ENCODE measurements around the gene NTRK3. TPM values are rescaled to one million over a fixed set of nuclear protein-coding genes. Genes with fewer than 3 reads are reported as not detected.

Gene NTRK3
- total RNA-seq, 6 experiments from 2014 or later: 0.02 TPM; not detected in 5

DNA sequence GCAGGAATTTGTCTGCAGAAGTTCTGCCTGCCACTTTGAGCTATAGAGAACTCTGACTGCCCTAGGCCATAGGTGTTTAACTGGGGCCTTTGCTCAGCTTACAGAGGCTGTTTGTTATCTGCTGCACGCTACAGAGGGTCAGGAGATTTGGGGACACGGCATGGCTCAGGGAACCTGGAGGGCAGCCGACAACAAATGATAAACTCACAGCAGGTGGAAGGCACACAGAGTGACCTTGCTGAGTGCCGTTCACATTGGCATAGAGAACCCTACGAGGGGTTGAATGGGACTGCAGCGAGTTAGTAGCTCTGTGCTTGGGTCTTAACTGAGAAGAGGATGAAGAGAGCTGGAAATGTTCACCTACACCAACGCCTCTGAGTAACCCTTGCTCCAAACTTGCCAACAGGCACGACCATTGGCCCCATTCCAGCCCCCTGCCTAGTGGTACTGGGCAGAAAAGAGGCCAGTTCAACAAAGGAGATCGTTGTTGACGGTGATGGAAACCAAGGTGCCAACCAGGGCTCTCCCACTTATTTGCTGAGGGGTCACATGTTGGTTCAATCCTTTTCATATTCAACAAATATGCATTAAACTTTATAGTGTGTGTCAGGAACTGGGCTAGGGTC lies 301.1 kb downstream of the NTRK3 start:
- TF ChIP-seq CTCF (IDR thresholded peaks at IDR 0.05): no peak
- H3K27me3 Mint-ChIP-seq (ENCODE audit: insufficient read depth): peaks cover 10% of the 10 kb centered on the region

DNA sequence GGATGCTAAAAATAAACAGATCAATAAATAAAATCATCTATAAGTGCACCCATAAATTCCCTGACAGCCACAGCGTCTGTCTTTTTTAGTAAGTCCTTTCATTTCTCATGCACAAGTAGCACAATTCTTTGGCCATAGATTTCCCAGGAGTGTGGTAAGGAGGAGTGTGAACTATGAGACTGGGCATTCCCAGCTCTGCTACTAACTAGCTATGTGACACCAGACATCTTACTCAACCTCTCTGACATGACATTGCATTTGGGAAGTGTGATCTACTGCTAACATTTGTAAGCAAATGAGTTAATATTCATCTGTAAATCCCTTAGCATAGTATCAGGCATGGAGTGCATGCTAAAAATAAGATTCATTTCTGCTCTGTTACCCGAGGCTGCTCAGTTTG lies 301.7 kb downstream of the NTRK3 start:
- no peak for TF ChIP-seq CTCF (IDR thresholded peaks at IDR 0.05)
- peaks cover 3% of the 10 kb centered on the region; the same call in 1 of the 2 replicates for H3K9me3 Mint-ChIP-seq
- H3K27ac Mint-ChIP-seq: no peak overlapping the region
- H3K36me3 Mint-ChIP-seq (ENCODE audit: low read depth): no peaks in the 10 kb centered on the region
- H3K4me3 Mint-ChIP-seq: no peak overlapping the region
- no peak for DNase-seq
- no peaks in the 10 kb centered on the region for H3K4me1 Mint-ChIP-seq (ENCODE audit: low read depth)
- H3K27me3 Mint-ChIP-seq (ENCODE audit: insufficient read depth): peaks cover 10% of the 10 kb centered on the region

More for the DNA sequence above, 301.1 kb downstream of the NTRK3 start:
- peaks cover 3% of the 10 kb centered on the region; the same call in 1 of the 2 replicates for H3K9me3 Mint-ChIP-seq
- H3K4me3 Mint-ChIP-seq: no peak overlapping the region
- no peaks in the 10 kb centered on the region for H3K4me1 Mint-ChIP-seq (ENCODE audit: low read depth)
- no peaks in the 10 kb centered on the region for H3K36me3 Mint-ChIP-seq (ENCODE audit: low read depth)
- no peak overlapping the region for H3K27ac Mint-ChIP-seq
- DNase-seq: no peak

DNA sequence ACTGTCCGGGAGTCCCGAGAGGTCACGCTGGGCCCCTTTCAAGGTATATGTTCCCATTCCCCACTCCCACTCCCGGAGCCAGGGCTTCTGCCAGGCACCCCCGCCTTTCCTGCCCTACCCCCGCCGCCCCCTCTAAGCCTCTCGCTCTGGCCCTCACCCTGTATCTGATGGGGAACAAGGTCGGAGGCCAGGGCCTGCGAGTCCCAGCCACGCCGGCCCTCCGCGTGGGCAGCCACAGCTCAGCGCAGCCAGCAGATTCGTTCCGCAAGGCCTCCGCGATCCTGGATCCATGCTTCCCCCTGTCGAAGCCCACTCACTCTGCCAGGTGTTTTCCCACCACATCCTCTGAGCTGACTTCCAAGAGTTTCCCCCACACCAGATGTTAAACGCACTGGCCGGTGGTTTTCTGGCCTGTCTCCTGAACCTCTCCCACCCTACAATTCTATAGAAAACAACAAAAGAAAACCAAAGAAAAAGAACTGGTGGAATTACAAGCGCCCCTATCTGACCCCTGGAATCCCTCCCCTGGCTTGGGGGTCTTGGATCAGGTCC lies 303.7 kb downstream of the NTRK3 start:
- Mint-ChIP-seq H3K4me3 (no peak overlapping the region), H3K27me3 (ENCODE audit: insufficient read depth) (peaks cover 7% of the 10 kb centered on the region), H3K9me3 (peaks cover 3% of the 10 kb centered on the region; the same call in 1 of the 2 replicates), H3K36me3 (ENCODE audit: low read depth) (no peaks in the 10 kb centered on the region), H3K4me1 (ENCODE audit: low read depth) (no peaks in the 10 kb centered on the region), H3K27ac (no peak overlapping the region)
- TF ChIP-seq CTCF (IDR thresholded peaks at IDR 0.05): no peak
- DNase-seq: no peak

DNA sequence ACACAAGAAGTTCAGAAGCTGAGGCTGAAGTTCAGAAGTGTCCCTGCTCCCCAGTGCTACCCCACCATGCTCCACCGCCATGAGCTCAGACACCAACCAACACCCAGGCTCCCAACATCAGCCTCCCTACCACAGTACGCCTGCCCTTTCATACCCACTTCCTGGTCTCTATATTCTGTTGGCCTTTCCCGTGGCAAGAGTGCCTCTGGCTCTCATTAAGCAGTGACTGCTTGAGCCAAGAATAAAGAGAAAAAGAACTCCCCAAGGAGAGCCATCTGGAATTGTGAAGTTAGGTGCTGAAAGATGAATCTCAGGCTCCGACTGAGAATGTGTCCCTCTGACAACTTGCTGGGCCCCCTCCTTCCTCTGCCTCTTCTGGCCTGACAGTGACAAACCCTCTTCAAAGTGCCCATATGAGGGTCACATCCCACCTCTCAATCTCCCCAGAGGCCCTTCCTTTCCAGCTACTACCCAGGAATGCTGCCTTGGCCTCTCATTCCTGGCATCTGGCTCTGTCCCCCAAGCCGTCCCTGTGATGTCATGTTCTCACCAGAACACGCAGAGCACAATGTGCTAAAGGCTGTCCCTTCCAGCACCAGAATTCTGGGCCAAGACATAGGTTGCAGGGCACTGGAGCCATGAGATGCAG lies 306.8 kb downstream of the NTRK3 start:
- Mint-ChIP-seq H3K36me3 (ENCODE audit: low read depth) (no peaks in the 10 kb centered on the region), H3K9me3 (peaks cover 3% of the 10 kb centered on the region; the same call in 1 of the 2 replicates), H3K4me1 (ENCODE audit: low read depth) (no peaks in the 10 kb centered on the region), H3K4me3 (no peak overlapping the region), H3K27ac (no peak overlapping the region), H3K27me3 (ENCODE audit: insufficient read depth) (peaks cover 10% of the 10 kb centered on the region)
- TF ChIP-seq CTCF (IDR thresholded peaks at IDR 0.05): no peak
- DNase-seq: no peak

- H3K4me1 Mint-ChIP-seq (ENCODE audit: low read depth): no peaks in the 10 kb centered on the region
- no peak overlapping the region for H3K4me3 Mint-ChIP-seq
- H3K27ac Mint-ChIP-seq: no peak overlapping the region
- H3K9me3 Mint-ChIP-seq: peaks cover 3% of the 10 kb centered on the region; the same call in 1 of the 2 replicates
- H3K36me3 Mint-ChIP-seq (ENCODE audit: low read depth): no peaks in the 10 kb centered on the region
- DNase-seq: no peak
- H3K27me3 Mint-ChIP-seq (ENCODE audit: insufficient read depth): peaks cover 10% of the 10 kb centered on the region
- TF ChIP-seq CTCF (IDR thresholded peaks at IDR 0.05): no peak
These were observed 307.4 kb downstream of the NTRK3 start for GRCh38 chr15:87949151-87949574.

Data from HFFc6 (cell line).